ENCODE measurements around the gene SLC44A5.
"Not testable (repeated sequence)": the region's sequence is repeated elsewhere in the genome, so short reads cannot be mapped to it uniquely, and the experiment has no call there.

Gene SLC44A5

GRCh38 chr1:75423136-75423535, 187.8 kb downstream of the SLC44A5 start:
- Histone ChIP-seq H2AFZ (ENCODE audit: low read length) (no peak overlapping the region), H3K27ac (ENCODE audit: low read depth, low read length, poor library complexity, severe bottlenecking) (no peak overlapping the region), H3K9me3 (ENCODE audit: low read length) (no peaks in the 10 kb centered on the region), H3K9me2 (ENCODE audit: low read depth, low read length) (no peaks in the 10 kb centered on the region), H3K79me2 (ENCODE audit: insufficient read depth, low read length) (no peaks in the 10 kb centered on the region), H3K4me3 (ENCODE audit: low read depth, low read length, poor library complexity, severe bottlenecking) (no peak overlapping the region), H3F3A (ENCODE audit: insufficient read depth, low read length) (no peaks in the 10 kb centered on the region), H3K36me3 (ENCODE audit: insufficient read depth, low read length) (no peaks in the 10 kb centered on the region), H3K9ac (ENCODE audit: low read length) (no peak overlapping the region), H4K20me1 (ENCODE audit: insufficient read depth, low read length) (no peaks in the 10 kb centered on the region), H3K27me3 (ENCODE audit: insufficient read depth, low read length) (no peaks in the 10 kb centered on the region), H3K4me1 (ENCODE audit: insufficient read depth, low read length, severe bottlenecking) (no peaks in the 10 kb centered on the region), H3K4me2 (ENCODE audit: low read length) (no peak overlapping the region)
- no peak for TF ChIP-seq EZH2 (IDR thresholded peaks at IDR 0.05; ENCODE audit: borderline replicate concordance, low read length)

GRCh38 chr1:75421371-75421770, 189.5 kb downstream of the SLC44A5 start:
- no peak overlapping the region for H3K9ac ChIP-seq (ENCODE audit: low read length)
- H3K4me1 ChIP-seq (ENCODE audit: insufficient read depth, low read length, severe bottlenecking) = no peaks in the 10 kb centered on the region
- TF ChIP-seq, protein P1, sequence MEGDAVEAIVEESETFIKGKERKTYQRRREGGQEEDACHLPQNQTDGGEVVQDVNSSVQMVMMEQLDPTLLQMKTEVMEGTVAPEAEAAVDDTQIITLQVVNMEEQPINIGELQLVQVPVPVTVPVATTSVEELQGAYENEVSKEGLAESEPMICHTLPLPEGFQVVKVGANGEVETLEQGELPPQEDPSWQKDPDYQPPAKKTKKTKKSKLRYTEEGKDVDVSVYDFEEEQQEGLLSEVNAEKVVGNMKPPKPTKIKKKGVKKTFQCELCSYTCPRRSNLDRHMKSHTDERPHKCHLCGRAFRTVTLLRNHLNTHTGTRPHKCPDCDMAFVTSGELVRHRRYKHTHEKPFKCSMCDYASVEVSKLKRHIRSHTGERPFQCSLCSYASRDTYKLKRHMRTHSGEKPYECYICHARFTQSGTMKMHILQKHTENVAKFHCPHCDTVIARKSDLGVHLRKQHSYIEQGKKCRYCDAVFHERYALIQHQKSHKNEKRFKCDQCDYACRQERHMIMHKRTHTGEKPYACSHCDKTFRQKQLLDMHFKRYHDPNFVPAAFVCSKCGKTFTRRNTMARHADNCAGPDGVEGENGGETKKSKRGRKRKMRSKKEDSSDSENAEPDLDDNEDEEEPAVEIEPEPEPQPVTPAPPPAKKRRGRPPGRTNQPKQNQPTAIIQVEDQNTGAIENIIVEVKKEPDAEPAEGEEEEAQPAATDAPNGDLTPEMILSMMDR (IDR thresholded peaks at IDR 0.05; ENCODE audit: low read length) = no peak
- TF ChIP-seq EZH2 (IDR thresholded peaks at IDR 0.05; ENCODE audit: borderline replicate concordance, low read length) = no peak

DNA sequence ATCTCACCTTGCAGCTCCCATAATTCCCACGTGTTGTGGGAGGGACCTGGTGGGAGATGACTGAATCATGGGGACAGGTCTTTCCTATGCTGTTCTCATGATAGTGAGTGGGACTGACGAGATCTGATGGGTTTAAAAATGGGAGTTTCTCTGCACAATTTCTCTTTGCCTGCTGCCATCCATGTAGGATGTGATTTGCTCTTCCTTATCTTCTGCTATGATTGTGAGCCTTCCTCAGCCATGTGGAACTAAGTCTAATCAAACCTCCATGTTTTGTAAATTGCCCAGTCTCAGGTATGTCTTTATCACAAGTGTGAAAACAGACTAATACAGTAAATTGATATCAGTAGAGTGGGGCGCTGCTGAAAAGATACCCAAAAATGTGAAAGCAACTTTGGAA, 195.7 kb downstream of the SLC44A5 start:
- H3K9ac ChIP-seq (ENCODE audit: low read length) = no peak overlapping the region
- no peak overlapping the region for H3K4me2 ChIP-seq (ENCODE audit: low read length)
- H3K4me1 ChIP-seq (ENCODE audit: insufficient read depth, low read length, severe bottlenecking) = no peaks in the 10 kb centered on the region
- no peak overlapping the region for H3K27ac ChIP-seq (ENCODE audit: low read depth, low read length, poor library complexity, severe bottlenecking)
- H3F3A ChIP-seq (ENCODE audit: insufficient read depth, low read length) = no peaks in the 10 kb centered on the region
- H3K27me3 ChIP-seq (ENCODE audit: insufficient read depth, low read length) = no peaks in the 10 kb centered on the region
- H3K9me2 ChIP-seq (ENCODE audit: low read depth, low read length) = no peaks in the 10 kb centered on the region
- no peaks in the 10 kb centered on the region for H3K9me3 ChIP-seq (ENCODE audit: low read length)
- no peaks in the 10 kb centered on the region for H4K20me1 ChIP-seq (ENCODE audit: insufficient read depth, low read length)
- no peaks in the 10 kb centered on the region for H3K36me3 ChIP-seq (ENCODE audit: insufficient read depth, low read length)
- H3K79me2 ChIP-seq (ENCODE audit: insufficient read depth, low read length) = no peaks in the 10 kb centered on the region
- no peak overlapping the region for H3K4me3 ChIP-seq (ENCODE audit: low read depth, low read length, poor library complexity, severe bottlenecking)
- TF ChIP-seq, protein P1 (IDR thresholded peaks at IDR 0.05; ENCODE audit: low read length) = no peak
- no peak overlapping the region for H2AFZ ChIP-seq (ENCODE audit: low read length)

More at GRCh38 chr1:75421371-75421770, 189.5 kb downstream of the SLC44A5 start:
- Histone ChIP-seq H3K27ac (ENCODE audit: low read depth, low read length, poor library complexity, severe bottlenecking) (no peak overlapping the region), H3K9me3 (ENCODE audit: low read length) (no peaks in the 10 kb centered on the region), H3K9me2 (ENCODE audit: low read depth, low read length) (no peaks in the 10 kb centered on the region), H3K4me2 (ENCODE audit: low read length) (no peak overlapping the region), H3K27me3 (ENCODE audit: insufficient read depth, low read length) (no peaks in the 10 kb centered on the region), H4K20me1 (ENCODE audit: insufficient read depth, low read length) (no peaks in the 10 kb centered on the region), H3K79me2 (ENCODE audit: insufficient read depth, low read length) (no peaks in the 10 kb centered on the region), H3K4me3 (ENCODE audit: low read depth, low read length, poor library complexity, severe bottlenecking) (no peak overlapping the region), H3F3A (ENCODE audit: insufficient read depth, low read length) (no peaks in the 10 kb centered on the region), H3K36me3 (ENCODE audit: insufficient read depth, low read length) (no peaks in the 10 kb centered on the region), H2AFZ (ENCODE audit: low read length) (no peak overlapping the region)

- Histone ChIP-seq H3K9ac (ENCODE audit: low read length) (no peak overlapping the region), H3K9me2 (ENCODE audit: low read depth, low read length) (no peaks in the 10 kb centered on the region), H3K4me3 (ENCODE audit: low read depth, low read length, poor library complexity, severe bottlenecking) (no peak overlapping the region), H3K4me2 (ENCODE audit: low read length) (no peak overlapping the region), H3K36me3 (ENCODE audit: insufficient read depth, low read length) (no peaks in the 10 kb centered on the region), H2AFZ (ENCODE audit: low read length) (no peak overlapping the region), H4K20me1 (ENCODE audit: insufficient read depth, low read length) (no peaks in the 10 kb centered on the region), H3K27me3 (ENCODE audit: insufficient read depth, low read length) (no peaks in the 10 kb centered on the region), H3F3A (ENCODE audit: insufficient read depth, low read length) (no peaks in the 10 kb centered on the region), H3K9me3 (ENCODE audit: low read length) (no peaks in the 10 kb centered on the region), H3K4me1 (ENCODE audit: insufficient read depth, low read length, severe bottlenecking) (no peaks in the 10 kb centered on the region), H3K27ac (ENCODE audit: low read depth, low read length, poor library complexity, severe bottlenecking) (no peak overlapping the region), H3K79me2 (ENCODE audit: insufficient read depth, low read length) (no peaks in the 10 kb centered on the region)
- no peak for TF ChIP-seq EZH2 (IDR thresholded peaks at IDR 0.05; ENCODE audit: borderline replicate concordance, low read length)
- TF ChIP-seq, protein P1 (IDR thresholded peaks at IDR 0.05; ENCODE audit: low read length) = no peak
Observed at GRCh38 chr1:75412616-75413015, 198.3 kb downstream of the SLC44A5 start.

DNA sequence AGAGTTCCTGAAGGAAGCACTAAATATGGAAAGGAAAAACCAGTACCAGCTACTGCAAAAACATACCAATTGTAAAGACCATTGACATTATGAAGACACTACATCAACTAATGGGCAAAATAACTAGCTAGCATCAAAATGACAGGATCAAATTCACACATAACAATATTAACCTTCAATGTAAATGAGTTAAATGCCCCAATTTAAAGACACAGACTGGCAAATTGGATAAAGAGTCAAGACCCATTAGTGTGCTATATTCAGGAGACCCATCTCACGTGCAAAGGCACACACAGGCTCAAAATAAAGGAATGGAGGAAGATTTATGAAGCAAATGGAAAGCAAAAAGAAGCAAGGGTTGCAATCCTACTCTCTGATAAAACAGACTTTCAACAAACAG, 206.2 kb downstream of the SLC44A5 start:
- H3K9me2 ChIP-seq (ENCODE audit: low read depth, low read length); H4K20me1 ChIP-seq (ENCODE audit: insufficient read depth, low read length); H2AFZ ChIP-seq (ENCODE audit: low read length); H3F3A ChIP-seq (ENCODE audit: insufficient read depth, low read length); H3K4me3 ChIP-seq (ENCODE audit: low read depth, low read length, poor library complexity, severe bottlenecking); H3K4me1 ChIP-seq (ENCODE audit: insufficient read depth, low read length, severe bottlenecking); H3K9me3 ChIP-seq (ENCODE audit: low read length); H3K27ac ChIP-seq (ENCODE audit: low read depth, low read length, poor library complexity, severe bottlenecking); H3K36me3 ChIP-seq (ENCODE audit: insufficient read depth, low read length); H3K4me2 ChIP-seq (ENCODE audit: low read length); H3K9ac ChIP-seq (ENCODE audit: low read length); H3K27me3 ChIP-seq (ENCODE audit: insufficient read depth, low read length); H3K79me2 ChIP-seq (ENCODE audit: insufficient read depth, low read length): not testable (repeated sequence)

Data from OCI-LY1 (cell line).